Esophagus squamous epithelium (tissue), 4 donors: ENCODE measurements around the gene GALE.

Experiments
- POLR2A ChIP-seq, 4 donors: fragments of 450-650 bp; IDR thresholded peaks; one replicate each; pipeline ENCODE4 v1.6.1; 2017; ENCODE audit warnings: antibody characterized with exemption in 4 of 4, mild to moderate bottlenecking in 4 of 4, moderate library complexity in 3 of 4
- TF ChIP-seq, protein P1 (sequence below), 6 experiments: fragments of 450-650 bp in 4 of 6; fragments of 200-600 bp in 2 of 6; sonication (generic) in 2 of 6; IDR thresholded peaks; one replicate each; pipeline ENCODE4 v1.5.1; 2016 to 2019; ENCODE audit warnings: antibody characterized with exemption in 6 of 6, mild to moderate bottlenecking in 4 of 6, moderate library complexity in 4 of 6

- TF ChIP-seq, protein P1, sequence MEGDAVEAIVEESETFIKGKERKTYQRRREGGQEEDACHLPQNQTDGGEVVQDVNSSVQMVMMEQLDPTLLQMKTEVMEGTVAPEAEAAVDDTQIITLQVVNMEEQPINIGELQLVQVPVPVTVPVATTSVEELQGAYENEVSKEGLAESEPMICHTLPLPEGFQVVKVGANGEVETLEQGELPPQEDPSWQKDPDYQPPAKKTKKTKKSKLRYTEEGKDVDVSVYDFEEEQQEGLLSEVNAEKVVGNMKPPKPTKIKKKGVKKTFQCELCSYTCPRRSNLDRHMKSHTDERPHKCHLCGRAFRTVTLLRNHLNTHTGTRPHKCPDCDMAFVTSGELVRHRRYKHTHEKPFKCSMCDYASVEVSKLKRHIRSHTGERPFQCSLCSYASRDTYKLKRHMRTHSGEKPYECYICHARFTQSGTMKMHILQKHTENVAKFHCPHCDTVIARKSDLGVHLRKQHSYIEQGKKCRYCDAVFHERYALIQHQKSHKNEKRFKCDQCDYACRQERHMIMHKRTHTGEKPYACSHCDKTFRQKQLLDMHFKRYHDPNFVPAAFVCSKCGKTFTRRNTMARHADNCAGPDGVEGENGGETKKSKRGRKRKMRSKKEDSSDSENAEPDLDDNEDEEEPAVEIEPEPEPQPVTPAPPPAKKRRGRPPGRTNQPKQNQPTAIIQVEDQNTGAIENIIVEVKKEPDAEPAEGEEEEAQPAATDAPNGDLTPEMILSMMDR (IDR thresholded peaks at IDR 0.05), result peak in 1 of 6 experiments; percentile 18
- no peak for TF ChIP-seq POLR2A (IDR thresholded peaks at IDR 0.05)
These were observed 9.0 kb downstream of the GALE start for GRCh38 chr1:23791516-23792047.
